ENCODE results near the gene GPR156. TPM values are rescaled to one million over a fixed set of nuclear protein-coding genes. Genes with fewer than 3 reads are reported as not detected.
A peak's percentile ranks its signal among the peaks of the same experiment; 100 is the strongest.
"Not testable (repeated sequence)": the region's sequence is repeated elsewhere in the genome, so short reads cannot be mapped to it uniquely, and the experiment has no call there.

GPR156 gene
- total RNA-seq, 1 experiment from 2014 or later, result 0.11 TPM

DNA sequence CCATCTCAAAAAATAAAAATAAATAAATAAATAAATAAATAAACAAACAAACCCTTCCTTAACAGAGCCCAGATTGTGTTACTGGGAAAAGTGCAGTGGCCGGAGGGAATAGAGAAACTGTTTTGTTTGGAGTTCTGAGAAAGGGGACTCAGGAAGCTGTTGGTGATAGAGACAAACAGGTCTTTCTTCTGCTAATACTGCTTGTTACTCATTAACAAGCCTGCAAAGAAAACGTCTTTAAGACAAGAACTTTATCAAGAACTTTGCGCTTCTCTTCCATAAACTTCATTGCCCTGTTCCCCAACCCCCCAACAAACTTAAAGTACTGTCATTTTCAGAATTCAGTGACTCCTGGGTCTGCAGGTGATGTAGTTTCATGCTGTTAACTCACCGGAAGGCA, 122.0 kb downstream of the GPR156 start:
- DNase-seq (ENCODE audit: low read depth), result no peak

GRCh38 chr3:120162400-120162799, 122.6 kb downstream of the GPR156 start:
- peak; percentile 73 for DNase-seq (ENCODE audit: low read depth)

DNA sequence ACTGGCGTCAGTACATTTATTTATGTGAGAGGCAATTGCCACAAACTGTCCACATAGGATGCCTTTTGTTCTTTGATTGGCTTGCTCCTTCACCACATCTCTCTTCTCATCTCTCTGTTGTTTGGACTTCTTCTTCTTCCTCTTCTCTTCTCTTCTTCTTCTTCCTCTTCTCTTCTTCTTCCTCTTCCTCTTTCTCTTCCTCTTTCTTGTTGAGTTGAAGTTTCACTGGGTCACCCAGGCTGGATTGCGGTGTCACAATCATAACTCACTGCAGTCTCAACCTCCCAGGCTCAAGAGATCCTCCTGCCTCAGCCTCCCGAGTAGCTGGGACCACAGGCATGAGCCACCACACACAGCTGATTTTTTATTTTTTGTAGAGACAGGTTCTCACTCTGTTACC, 123.1 kb downstream of the GPR156 start:
- DNase-seq (ENCODE audit: low read depth), result no peak

DNA sequence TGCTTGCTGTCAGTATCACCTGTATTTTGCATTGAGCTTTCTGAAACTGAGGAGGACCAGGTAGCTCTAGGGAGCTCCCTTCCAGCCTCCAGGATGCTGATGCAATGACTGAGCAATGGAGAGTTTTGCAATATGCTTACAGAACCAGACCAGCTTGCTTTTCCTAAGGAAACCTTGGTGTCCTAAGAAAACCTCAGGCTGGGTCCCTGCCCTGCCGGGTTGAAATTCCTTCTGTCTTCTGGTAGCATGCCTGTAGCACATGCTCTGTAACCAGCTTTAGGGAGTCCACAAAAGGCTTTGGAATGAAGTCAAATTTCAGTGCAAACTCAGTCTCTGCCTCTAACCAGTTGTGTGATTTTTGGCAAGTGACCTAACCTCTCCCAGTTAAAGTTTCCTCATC, 125.0 kb downstream of the GPR156 start:
- peak; percentile 90 for DNase-seq (ENCODE audit: low read depth)

DNA sequence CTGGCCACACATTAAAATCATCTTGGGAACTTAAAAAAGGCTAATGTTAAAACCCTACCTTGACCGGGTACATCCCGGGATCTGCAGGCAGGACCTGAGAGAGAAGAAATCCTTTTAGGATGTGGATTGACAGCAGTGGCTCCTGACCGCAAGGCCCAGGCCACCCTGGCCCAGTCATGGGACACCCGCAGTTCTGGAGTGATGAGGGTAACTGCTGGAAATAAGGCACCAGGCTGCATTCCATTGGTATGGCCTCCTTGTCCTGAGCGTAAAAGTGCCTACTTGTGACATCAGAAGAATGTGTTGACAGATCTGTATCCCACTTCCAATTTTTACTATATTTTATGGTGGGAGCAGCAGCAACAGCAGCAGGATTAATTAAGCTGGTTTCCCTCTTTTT, 127.3 kb downstream of the GPR156 start:
- no peak for DNase-seq (ENCODE audit: low read depth)

GRCh38 chr3:120157113-120157512, 127.9 kb downstream of the GPR156 start:
- no peak for DNase-seq (ENCODE audit: low read depth)

DNA sequence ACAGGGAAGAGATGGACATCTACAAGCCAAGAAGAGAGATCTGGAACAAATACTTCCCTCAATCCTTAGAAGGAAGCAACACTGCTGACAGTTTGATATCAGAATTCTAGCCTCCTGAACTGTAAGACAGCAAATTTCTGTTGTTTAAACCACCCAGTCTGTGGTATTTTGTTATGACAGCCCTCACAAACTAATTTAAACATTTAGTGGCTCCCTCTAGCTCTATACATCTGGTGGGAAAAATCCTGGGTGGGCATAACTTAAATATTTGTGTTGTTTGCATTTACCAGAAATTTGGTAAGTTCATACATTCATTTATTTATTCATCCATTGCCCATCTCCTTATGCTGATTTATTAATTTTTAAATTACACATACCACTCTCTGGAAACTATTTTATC, 128.3 kb downstream of the GPR156 start:
- no peak for DNase-seq (ENCODE audit: low read depth)

DNA sequence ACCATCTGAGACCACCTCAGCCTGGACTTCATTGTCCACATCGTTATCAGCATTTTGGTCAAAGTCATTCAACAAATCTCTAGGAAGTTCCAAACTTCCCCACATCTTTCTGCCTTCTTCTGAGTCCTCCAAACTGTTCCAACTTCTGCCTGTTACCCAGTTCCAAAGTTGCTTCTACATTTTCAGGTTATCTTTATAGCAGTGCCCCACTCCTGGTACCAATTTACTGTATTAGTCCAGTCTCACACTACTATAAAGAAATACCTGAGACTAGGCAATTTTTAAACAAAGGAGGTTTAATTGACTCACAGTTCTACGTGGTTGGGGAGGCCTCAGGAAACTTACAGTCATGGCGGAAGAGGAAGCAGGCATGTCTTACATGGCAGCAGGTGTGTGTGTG, 129.3 kb downstream of the GPR156 start:
- DNase-seq (ENCODE audit: low read depth), result not testable (repeated sequence)

DNA sequence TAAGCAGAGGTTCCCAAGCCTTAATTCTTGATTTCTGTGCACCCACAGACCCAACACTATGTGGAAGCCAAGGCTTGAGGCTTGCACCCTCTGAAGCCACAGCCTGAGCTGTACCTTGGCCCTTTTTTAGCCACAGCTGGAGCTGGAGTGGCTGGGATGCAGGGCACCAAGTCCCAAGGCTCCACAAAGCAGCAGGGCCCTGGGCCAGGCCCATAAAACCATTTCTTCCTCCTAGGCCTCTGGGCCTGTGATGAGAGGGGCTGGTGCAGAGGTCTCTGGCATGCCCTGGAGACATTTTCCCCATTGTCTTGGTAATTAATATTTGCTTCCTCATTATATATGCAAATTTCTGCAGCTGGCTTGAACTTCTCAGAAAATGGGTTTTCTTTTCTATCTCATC, 129.9 kb downstream of the GPR156 start:
- DNase-seq (ENCODE audit: low read depth), result no peak

- DNase-seq (ENCODE audit: low read depth), result peak; percentile 90
These were observed 131.7 kb downstream of the GPR156 start for GRCh38 chr3:120153294-120153693.

DNA sequence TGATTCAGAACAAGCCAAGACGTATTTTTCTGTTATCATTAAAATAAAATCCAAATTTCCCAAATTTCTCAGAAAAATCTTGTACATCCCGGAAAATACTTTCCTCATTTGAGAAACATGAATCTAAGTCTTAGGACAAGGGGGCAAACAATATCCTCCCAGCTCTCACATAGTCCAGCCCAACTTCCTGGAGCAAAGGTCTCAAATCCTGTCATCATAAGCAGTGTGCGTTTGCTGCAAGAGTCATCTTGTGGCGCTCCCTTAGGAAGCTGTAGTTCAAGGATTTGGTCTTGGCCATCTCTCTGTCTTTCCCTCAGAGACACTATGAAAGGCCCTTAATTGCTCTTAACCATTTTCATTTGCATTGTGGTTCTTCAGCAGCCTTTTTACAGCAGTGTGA, 133.2 kb downstream of the GPR156 start:
- DNase-seq (ENCODE audit: low read depth), result no peak

GRCh38 chr3:120148187-120148949, 136.7 kb downstream of the GPR156 start:
- DNase-seq (ENCODE audit: low read depth), result no peak

GRCh38 chr3:120147072-120147871, 137.8 kb downstream of the GPR156 start:
- no peak for DNase-seq (ENCODE audit: low read depth)

- peak; percentile 86 for DNase-seq (ENCODE audit: low read depth)
These were observed 139.3 kb downstream of the GPR156 start for GRCh38 chr3:120145542-120146285.

GRCh38 chr3:120144267-120144666, 140.8 kb downstream of the GPR156 start:
- peak; percentile 76 for DNase-seq (ENCODE audit: low read depth)

DNA sequence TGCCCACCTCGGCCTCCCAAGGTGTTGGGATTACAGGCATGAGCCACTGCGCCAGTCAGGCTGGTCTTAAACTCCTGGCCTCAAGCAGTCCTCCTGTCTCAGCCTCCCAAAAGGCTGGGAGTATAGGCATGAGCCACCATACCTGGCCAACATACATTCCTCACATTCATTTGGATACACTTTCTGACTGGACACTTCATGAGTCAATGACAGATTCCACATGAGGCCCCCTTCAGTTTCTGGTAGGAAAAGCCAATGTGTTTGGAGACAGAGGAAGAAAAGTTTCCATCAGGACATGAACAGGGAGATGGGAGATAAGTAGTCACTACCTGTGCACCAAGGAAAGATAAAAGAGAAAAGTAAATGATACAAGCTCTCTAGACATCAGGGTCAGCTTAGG, 141.3 kb downstream of the GPR156 start:
- no peak for DNase-seq (ENCODE audit: low read depth)

DNA sequence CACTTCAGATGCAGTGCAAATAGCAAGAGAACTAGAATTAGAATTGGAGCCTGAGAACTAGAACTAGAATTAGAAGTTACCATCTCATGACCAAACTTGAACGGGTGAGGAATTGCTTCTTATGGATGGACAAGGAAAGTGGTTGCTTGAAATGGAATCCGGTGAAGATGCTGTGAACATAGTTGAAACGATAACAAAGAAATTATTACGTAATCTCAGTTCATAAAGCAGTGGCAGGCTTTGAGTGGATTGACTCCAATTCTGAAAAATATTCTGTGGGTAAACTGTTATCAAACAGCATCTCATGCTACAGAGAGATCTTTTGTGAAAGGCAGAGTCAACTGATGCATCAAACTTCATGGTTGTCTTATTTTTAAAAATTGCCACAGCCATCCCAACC, 142.8 kb downstream of the GPR156 start:
- DNase-seq (ENCODE audit: low read depth), result no peak

DNA sequence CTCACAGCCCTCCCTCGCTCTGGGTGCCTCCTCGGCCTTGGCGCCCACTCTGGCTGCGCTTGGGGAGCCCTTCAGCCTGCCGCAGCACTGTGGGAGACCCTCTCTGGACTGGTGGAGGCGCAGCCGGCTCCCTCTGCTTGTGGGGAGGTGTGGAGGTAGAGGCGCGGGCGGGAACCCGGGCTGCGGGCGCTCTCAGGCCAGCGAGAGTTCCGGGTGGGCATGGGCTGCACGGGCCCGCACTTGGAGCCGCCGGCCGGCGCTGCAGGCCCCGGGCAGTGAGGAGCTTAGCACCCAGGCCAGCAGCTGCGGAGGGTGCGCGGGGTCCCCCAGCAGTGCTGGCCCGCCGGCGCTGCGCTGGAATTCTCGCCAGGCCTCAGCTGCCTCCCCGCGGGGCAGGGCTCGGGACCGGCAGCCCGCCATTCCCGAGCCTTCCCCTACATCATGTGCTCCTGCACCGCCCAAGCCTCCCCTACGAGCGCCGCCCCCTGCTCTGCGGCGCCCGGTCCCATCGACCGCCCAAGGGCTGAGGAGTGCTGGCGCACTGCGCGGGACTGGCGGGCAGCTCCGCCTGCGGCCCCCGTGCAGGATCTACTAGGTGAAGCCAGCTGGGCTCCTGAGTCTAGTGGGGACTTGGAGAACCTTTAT, 144.8 kb downstream of the GPR156 start:
- no peak for DNase-seq (ENCODE audit: low read depth)

DNA sequence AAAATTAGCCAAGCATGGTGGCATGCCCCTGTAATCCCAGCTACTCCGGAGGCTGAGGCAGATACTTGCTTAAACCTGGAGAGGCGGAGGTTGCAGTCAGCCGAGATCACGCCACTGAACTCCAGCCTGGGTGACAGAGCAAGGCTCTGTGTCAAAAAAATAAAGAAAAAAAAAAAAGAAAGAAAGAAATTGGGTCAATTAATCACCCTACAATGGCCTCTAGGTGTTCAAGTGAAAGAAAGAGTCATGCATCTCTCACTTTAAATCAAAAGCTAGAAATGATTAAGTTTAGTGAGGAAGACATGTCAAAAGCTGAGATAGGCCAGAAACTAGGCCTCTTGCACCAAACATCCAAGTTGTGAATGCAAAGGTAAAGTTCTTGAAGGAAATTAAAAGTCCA, 145.9 kb downstream of the GPR156 start:
- no peak for DNase-seq (ENCODE audit: low read depth)

GRCh38 chr3:120137548-120137947, 147.5 kb downstream of the GPR156 start:
- DNase-seq (ENCODE audit: low read depth), result no peak

DNA sequence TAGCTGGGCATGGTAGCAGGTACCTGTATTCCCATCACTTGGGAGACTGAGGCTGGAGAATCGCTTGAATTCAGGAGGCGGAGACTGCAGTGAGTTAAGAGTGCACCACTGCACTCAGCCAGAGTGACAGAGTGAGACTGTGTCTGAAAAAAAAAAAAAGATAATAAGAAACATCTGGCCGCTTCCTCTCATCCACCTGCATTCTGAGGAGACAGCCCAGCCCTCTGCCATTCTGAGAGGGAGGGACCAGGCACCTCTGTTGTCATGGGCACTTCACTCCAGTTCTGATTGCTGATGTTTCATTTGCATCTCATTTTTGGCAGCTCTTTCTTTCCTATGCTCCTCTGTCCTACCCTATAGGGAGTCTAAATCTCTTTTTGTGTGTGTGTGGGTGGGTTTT, 154.4 kb downstream of the GPR156 start:
- DNase-seq (ENCODE audit: low read depth), result no peak

All from HT1080 (cell line).